ENCODE measurements around the gene RSPO3. TPM values are rescaled to one million over a fixed set of nuclear protein-coding genes. Genes with fewer than 3 reads are reported as not detected.

Gene RSPO3
- total and polyA plus RNA-seq, 11 donors: 0.15 to 2.1 (median 0.37) TPM; not detected in 1

DNA sequence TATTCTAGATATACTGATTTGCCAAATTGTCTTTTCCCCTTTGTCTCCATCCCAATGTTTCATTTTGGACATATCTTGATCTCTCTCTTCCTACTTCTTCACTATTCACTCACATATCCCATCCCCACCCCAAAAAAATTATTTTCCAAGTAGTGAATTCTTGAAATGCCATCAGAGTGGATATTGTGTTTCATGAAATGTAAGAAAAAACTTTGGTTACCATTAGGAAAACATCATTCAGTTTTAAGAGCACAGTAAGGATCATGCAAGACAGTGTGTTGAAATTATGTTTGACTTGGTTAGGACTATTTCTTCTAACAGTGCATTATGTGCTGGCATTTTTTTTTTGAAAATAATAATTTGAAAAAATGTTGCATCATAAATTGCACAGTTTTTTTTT lies 5.7 kb downstream of the RSPO3 start:
- peaks cover 14 to 60% (median 26%) of the 10 kb centered on the region in 9 donors for H3K27me3 ChIP-seq

DNA sequence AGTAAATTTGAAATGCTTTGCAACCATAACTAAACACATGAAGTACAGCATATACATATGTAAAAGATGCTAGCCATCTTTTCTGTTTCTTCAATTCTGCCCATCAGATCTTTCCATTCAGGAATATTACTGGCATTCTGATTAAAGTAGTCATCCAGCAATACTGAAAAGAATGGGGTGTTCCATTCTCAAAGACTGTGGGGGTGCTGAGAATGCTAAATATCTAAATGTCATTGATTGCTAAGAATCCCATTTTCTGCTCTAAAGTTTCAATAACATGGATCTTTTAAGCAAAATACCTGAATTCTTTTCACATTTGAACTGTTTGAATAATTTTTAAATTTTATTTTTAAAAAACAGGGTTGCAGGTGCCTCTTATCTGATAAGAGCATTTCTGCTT lies 6.2 kb downstream of the RSPO3 start:
- Histone ChIP-seq H3K27ac (no peak overlapping the region), H3K27me3 (peaks cover 14 to 55% (median 22%) of the 10 kb centered on the region in 9 donors), H3K9me3 (no peaks in the 10 kb centered on the region), H3K4me1 (peaks cover 0 to 18% (median 15%) of the 10 kb centered on the region in 12 donors), H3K4me3 (no peak overlapping the region), H3K36me3 (no peaks in the 10 kb centered on the region)
- TF ChIP-seq, protein P1, sequence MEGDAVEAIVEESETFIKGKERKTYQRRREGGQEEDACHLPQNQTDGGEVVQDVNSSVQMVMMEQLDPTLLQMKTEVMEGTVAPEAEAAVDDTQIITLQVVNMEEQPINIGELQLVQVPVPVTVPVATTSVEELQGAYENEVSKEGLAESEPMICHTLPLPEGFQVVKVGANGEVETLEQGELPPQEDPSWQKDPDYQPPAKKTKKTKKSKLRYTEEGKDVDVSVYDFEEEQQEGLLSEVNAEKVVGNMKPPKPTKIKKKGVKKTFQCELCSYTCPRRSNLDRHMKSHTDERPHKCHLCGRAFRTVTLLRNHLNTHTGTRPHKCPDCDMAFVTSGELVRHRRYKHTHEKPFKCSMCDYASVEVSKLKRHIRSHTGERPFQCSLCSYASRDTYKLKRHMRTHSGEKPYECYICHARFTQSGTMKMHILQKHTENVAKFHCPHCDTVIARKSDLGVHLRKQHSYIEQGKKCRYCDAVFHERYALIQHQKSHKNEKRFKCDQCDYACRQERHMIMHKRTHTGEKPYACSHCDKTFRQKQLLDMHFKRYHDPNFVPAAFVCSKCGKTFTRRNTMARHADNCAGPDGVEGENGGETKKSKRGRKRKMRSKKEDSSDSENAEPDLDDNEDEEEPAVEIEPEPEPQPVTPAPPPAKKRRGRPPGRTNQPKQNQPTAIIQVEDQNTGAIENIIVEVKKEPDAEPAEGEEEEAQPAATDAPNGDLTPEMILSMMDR (IDR thresholded peaks at IDR 0.05): no peak
- no peak for TF ChIP-seq POLR2A (IDR thresholded peaks at IDR 0.05)
- ATAC-seq (no peak), DNase-seq (no peak)
- intact Hi-C loops (cut with DNase I): loop anchor here in 7 of 10 donors (5.0 to 10.0 kb wide), 7 partner anchors 317 to 1130 kb away; no protein-coding TSS in a partner anchor

More for the DNA sequence above, 5.7 kb downstream of the RSPO3 start:
- TF ChIP-seq, protein P1 (IDR thresholded peaks at IDR 0.05): no peak
- no peak for TF ChIP-seq POLR2A (IDR thresholded peaks at IDR 0.05)
- DNase-seq (no peak), ATAC-seq (no peak)
- no peak overlapping the region for H3K4me3 ChIP-seq
- H3K36me3 ChIP-seq: no peaks in the 10 kb centered on the region
- peaks cover 0 to 23% (median 19%) of the 10 kb centered on the region in 12 donors for H3K4me1 ChIP-seq
- no peaks in the 10 kb centered on the region for H3K9me3 ChIP-seq
- H3K27ac ChIP-seq: no peak overlapping the region
- intact Hi-C loops (cut with DNase I): loop anchor here in 7 of 10 donors (5.0 to 10.0 kb wide), 7 partner anchors 317 to 1129 kb away; no protein-coding TSS in a partner anchor

- Histone ChIP-seq H3K27me3 (peaks cover 0 to 22% (median 5%) of the 10 kb centered on the region in 9 donors), H3K27ac (no peak overlapping the region), H3K9me3 (no peaks in the 10 kb centered on the region), H3K4me1 (peaks cover 0 to 5% (median 0%) of the 10 kb centered on the region in 12 donors), H3K36me3 (no peaks in the 10 kb centered on the region), H3K4me3 (no peak overlapping the region)
- DNase-seq: no peak
- WGBS, 4 donors: 76 to 83% (median 79%) methylated on average over 1 of the region's 1 CpG
- intact Hi-C loops (cut with DNase I): loop anchor here in 6 of 10 donors (10.0 kb wide), 3 partner anchors 323 to 1133 kb away; no protein-coding TSS in a partner anchor
- ATAC-seq: no peak
- TF ChIP-seq, protein P1 (IDR thresholded peaks at IDR 0.05): no peak
- no peak for TF ChIP-seq POLR2A (IDR thresholded peaks at IDR 0.05)
These were observed 9.6 kb downstream of the RSPO3 start for GRCh38 chr6:127128066-127128465.

DNA sequence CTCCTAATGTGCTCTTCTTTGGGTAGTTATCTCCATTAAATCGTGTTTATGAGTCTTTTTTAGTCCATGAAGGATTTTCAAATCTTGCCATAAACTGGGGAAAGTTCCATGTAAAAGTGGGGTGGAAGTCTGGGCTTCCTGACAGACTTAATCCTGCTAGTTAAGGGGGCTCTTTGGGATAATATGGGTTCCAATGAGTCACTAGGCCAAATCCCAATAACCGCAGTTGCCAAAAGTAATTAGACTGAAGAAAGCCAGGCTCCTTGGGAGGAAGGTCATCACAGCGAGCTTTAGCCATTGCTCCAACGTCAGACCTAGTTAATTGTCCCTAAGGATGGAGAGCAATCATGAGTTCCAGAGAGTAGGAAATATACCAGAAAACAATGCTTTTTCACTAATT lies 10.8 kb downstream of the RSPO3 start:
- no peak overlapping the region for H3K27ac ChIP-seq
- 73 to 81% (median 79%) methylated on average over 4 of the region's 4 CpGs for WGBS, 4 donors
- no peaks in the 10 kb centered on the region for H3K9me3 ChIP-seq
- H3K36me3 ChIP-seq: no peaks in the 10 kb centered on the region
- no peak for TF ChIP-seq POLR2A (IDR thresholded peaks at IDR 0.05)
- TF ChIP-seq, protein P1 (IDR thresholded peaks at IDR 0.05): no peak
- peaks cover 0 to 12% (median 0%) of the 10 kb centered on the region in 9 donors for H3K27me3 ChIP-seq
- intact Hi-C loops (cut with DNase I): loop anchor here in 6 of 10 donors (10.0 kb wide), 3 partner anchors 324 to 1134 kb away; no protein-coding TSS in a partner anchor
- no peak overlapping the region for H3K4me3 ChIP-seq
- DNase-seq (no peak), ATAC-seq (no peak)
- peaks cover 0 to 5% (median 0%) of the 10 kb centered on the region in 12 donors for H3K4me1 ChIP-seq
